ENCODE data around the gene NTN3. TPM values are rescaled to one million over a fixed set of nuclear protein-coding genes. Genes with fewer than 3 reads are reported as not detected.
"Not testable (repeated sequence)": the region's sequence is repeated elsewhere in the genome, so short reads cannot be mapped to it uniquely, and the experiment has no call there.

The NTN3 gene
- total RNA-seq, 1 donor from 2014 or later, result 4.8 TPM

- Mint-ChIP-seq H3K4me3 (no peak overlapping the region), H3K27ac (ENCODE audit: unreplicated experiment) (peak overlapping the region; percentile 62), H3K27me3 (ENCODE audit: low read depth) (no peaks in the 10 kb centered on the region), H3K4me1 (no peaks in the 10 kb centered on the region), H3K9me3 (no peaks in the 10 kb centered on the region), H3K36me3 (ENCODE audit: low read depth) (peaks cover 15% of the 10 kb centered on the region)
- DNase-seq (ENCODE audit: low read depth, low spot score), result no peak
- TF ChIP-seq CTCF (conservative IDR thresholded peaks at IDR 0.05), result no peak
These were observed 33.9 kb upstream of the NTN3 start for GRCh38 chr16:2437032-2437790.

- H3K9me3 Mint-ChIP-seq, result no peaks in the 10 kb centered on the region
These were observed 33.0 kb upstream of the NTN3 start for GRCh38 chr16:2438121-2438520.

GRCh38 chr16:2439598-2439997 lies 31.5 kb upstream of the NTN3 start:
- Mint-ChIP-seq H3K36me3 (ENCODE audit: low read depth) (peaks cover 12% of the 10 kb centered on the region), H3K4me3 (no peak overlapping the region), H3K9me3 (no peaks in the 10 kb centered on the region), H3K4me1 (no peaks in the 10 kb centered on the region), H3K27ac (ENCODE audit: unreplicated experiment) (no peak overlapping the region), H3K27me3 (ENCODE audit: low read depth) (no peaks in the 10 kb centered on the region)
- TF ChIP-seq CTCF (conservative IDR thresholded peaks at IDR 0.05), result no peak
- DNase-seq (ENCODE audit: low read depth, low spot score), result no peak

More at GRCh38 chr16:2438121-2438520, 33.0 kb upstream of the NTN3 start:
- Mint-ChIP-seq H3K4me3 (no peak overlapping the region), H3K27ac (ENCODE audit: unreplicated experiment) (no peak overlapping the region), H3K4me1 (no peaks in the 10 kb centered on the region), H3K36me3 (ENCODE audit: low read depth) (peaks cover 13% of the 10 kb centered on the region), H3K27me3 (ENCODE audit: low read depth) (no peaks in the 10 kb centered on the region)
- no peak for TF ChIP-seq CTCF (conservative IDR thresholded peaks at IDR 0.05)
- no peak for DNase-seq (ENCODE audit: low read depth, low spot score)

GRCh38 chr16:2441143-2441804 lies 29.8 kb upstream of the NTN3 start:
- not testable (repeated sequence) for DNase-seq (ENCODE audit: low read depth, low spot score); H3K27me3 Mint-ChIP-seq (ENCODE audit: low read depth); H3K27ac Mint-ChIP-seq (ENCODE audit: unreplicated experiment); H3K4me1 Mint-ChIP-seq; H3K4me3 Mint-ChIP-seq; H3K9me3 Mint-ChIP-seq
- peaks cover 13% of the 10 kb centered on the region for H3K36me3 Mint-ChIP-seq (ENCODE audit: low read depth)

- peaks cover 12% of the 10 kb centered on the region for H3K36me3 Mint-ChIP-seq (ENCODE audit: low read depth)
- no peak overlapping the region for H3K27ac Mint-ChIP-seq (ENCODE audit: unreplicated experiment)
- no peak for TF ChIP-seq CTCF (conservative IDR thresholded peaks at IDR 0.05)
- no peaks in the 10 kb centered on the region for H3K27me3 Mint-ChIP-seq (ENCODE audit: low read depth)
- no peaks in the 10 kb centered on the region for H3K4me1 Mint-ChIP-seq
- no peaks in the 10 kb centered on the region for H3K9me3 Mint-ChIP-seq
- no peak overlapping the region for H3K4me3 Mint-ChIP-seq
- no peak for DNase-seq (ENCODE audit: low read depth, low spot score)
These were observed 27.5 kb upstream of the NTN3 start for GRCh38 chr16:2443555-2443954.

Data from neural crest cell (in vitro differentiated cells).